CD4-positive, alpha-beta T cell (primary cell): ENCODE data around the gene MIS12. TPM values are rescaled to one million over a fixed set of nuclear protein-coding genes. Genes with fewer than 3 reads are reported as not detected.

ENCODE experiments used
- ATAC-seq: fragments of 200-7000 bp; cut with Tn5 transposase; one replicate; pipeline ENCODE4 v1.10.0; 2022; ENCODE audit warnings: mild to moderate bottlenecking; ENCODE audit not compliant: poor library complexity
- CTCF ChIA-PET: fragments of 350-600 bp; sonication (Branson Sonifier 250); formaldehyde crosslinking; loops from one replicate; lab custom pipeline; 2021; ENCODE audit warnings: antibody characterized with exemption, inconsistent platforms; lab: Charles Lee
- POLR2A ChIA-PET: fragments of 350-600 bp; sonication (Branson Sonifier 250); formaldehyde crosslinking; loops from one replicate; lab custom pipeline; 2021; ENCODE audit warnings: antibody characterized with exemption, inconsistent platforms; lab: Charles Lee
- DNase-seq, 14 experiments: peaks; one replicate each; pipeline ENCODE4 v3.0.0-alpha.2; 2013 to 2020; ENCODE audit warnings: mixed read lengths in 2 of 14
- H3K27ac ChIP-seq, 2 donors: one replicate each; pipeline versions ENCODE4 v1.5.1 to v1.7.0; 2013; ENCODE audit warnings: low read length in 2 of 2, low read depth in 1 of 2, mild to moderate bottlenecking in 1 of 2
- H3K27me3 ChIP-seq, 2 experiments: 1 replicate in 1 of 2; 2 replicates in 1 of 2; pipeline versions ENCODE4 v1.6.1 to v1.7.0; 2013; ENCODE audit warnings: low read length in 2 of 2, control low read depth in 1 of 2, mild to moderate bottlenecking in 1 of 2, moderate library complexity in 1 of 2; ENCODE audit not compliant: insufficient read depth in 2 of 2, control insufficient read depth in 1 of 2
- H3K36me3 ChIP-seq: one replicate; pipeline ENCODE4 v1.6.1; 2013; ENCODE audit warnings: low read length, control low read depth; ENCODE audit not compliant: insufficient read depth
- H3K4me1 ChIP-seq: one replicate; pipeline ENCODE4 v1.6.1; 2013; ENCODE audit warnings: low read length, control low read depth; ENCODE audit not compliant: insufficient read depth
- H3K4me3 ChIP-seq: one replicate; pipeline ENCODE4 v1.5.1; 2013; ENCODE audit warnings: mild to moderate bottlenecking, low read length, moderate library complexity
- H3K9me3 ChIP-seq, 2 experiments: 1 replicate in 1 of 2; 2 replicates in 1 of 2; pipeline versions ENCODE4 v1.6.1 to v1.7.0; 2013; ENCODE audit warnings: low read length in 2 of 2, mild to moderate bottlenecking in 2 of 2, control low read depth in 1 of 2, moderate library complexity in 1 of 2; ENCODE audit not compliant: control insufficient read depth in 1 of 2, insufficient read depth in 1 of 2
- H3K27ac Mint-ChIP-seq: one replicate; pipeline ENCODE4 v1.8.0; 2020; ENCODE audit warnings: mixed read lengths
- H3K27me3 Mint-ChIP-seq: one replicate; pipeline ENCODE4 v1.8.0; 2021; ENCODE audit warnings: mixed read lengths
- H3K36me3 Mint-ChIP-seq: one replicate; pipeline ENCODE4 v1.8.0; 2021; ENCODE audit warnings: low read depth, mixed read lengths
- H3K4me1 Mint-ChIP-seq: one replicate; pipeline ENCODE4 v1.8.0; 2021; ENCODE audit warnings: low read depth, mixed read lengths
- H3K4me3 Mint-ChIP-seq: one replicate; pipeline ENCODE4 v1.8.0; 2020; ENCODE audit warnings: mild to moderate bottlenecking, mixed read lengths
- H3K9me3 Mint-ChIP-seq: one replicate; pipeline ENCODE4 v1.8.0; 2020; ENCODE audit warnings: mixed read lengths
- CTCF ChIP-seq: fragments of 200-600 bp; IDR thresholded peaks from one replicate; pipeline ENCODE4 v1.8.0; 2022; ENCODE audit warnings: antibody characterized with exemption, mild to moderate bottlenecking
- intact Hi-C, 2 experiments: fragments of 100-400 bp; cut with DNase I in 1 of 2; cut with micrococcal nuclease in 1 of 2; formaldehyde crosslinking; loops; one replicate each; pipeline versions ENCODE4 v1.15.1 to v1.9.0; 2023 to 2025; cut with DNase I, micrococcal nuclease
- total RNA-seq, 174 experiments: library from RNA in 2 of 174; stranded (reverse) in 2 of 174; gene quantifications; one replicate each; pipeline ENCODE4 v1.2.3 and lab custom pipeline; 2021 to 2026

Gene MIS12
- total RNA-seq, 2 experiments from 2014 or later, result 19.2 to 20.3 TPM

GRCh38 chr17:5536866-5537650, 50.7 kb downstream of the MIS12 start:
- Mint-ChIP-seq H3K4me3 (no peak overlapping the region), H3K27ac (peak overlapping the region; percentile 24), H3K4me1 (no peaks in the 10 kb centered on the region), H3K36me3 (peaks cover 96% of the 10 kb centered on the region), H3K9me3 (no peaks in the 10 kb centered on the region), H3K27me3 (no peaks in the 10 kb centered on the region)
- H3K27ac ChIP-seq, result no peak overlapping the region
- TF ChIP-seq CTCF, result no peak
- no peak overlapping the region for H3K4me3 ChIP-seq
- ATAC-seq (no peak), DNase-seq (no peak)
- intact Hi-C loops, result no loop called here
- CTCF ChIA-PET, result no interaction called here
- H3K36me3 ChIP-seq, result peaks cover 92% of the 10 kb centered on the region
- no peaks in the 10 kb centered on the region for H3K9me3 ChIP-seq
- H3K4me1 ChIP-seq, result no peaks in the 10 kb centered on the region
- POLR2A ChIA-PET, result no interaction called here
- H3K27me3 ChIP-seq, result no peaks in the 10 kb centered on the region

GRCh38 chr17:5539286-5539685, 52.9 kb downstream of the MIS12 start:
- H3K36me3 ChIP-seq, result peaks cover 90% of the 10 kb centered on the region
- Mint-ChIP-seq H3K4me1 (no peaks in the 10 kb centered on the region), H3K36me3 (peaks cover 96% of the 10 kb centered on the region), H3K4me3 (no peak overlapping the region), H3K27ac (no peak overlapping the region), H3K27me3 (no peaks in the 10 kb centered on the region), H3K9me3 (no peaks in the 10 kb centered on the region)
- DNase-seq, result no peak
- ChIA-PET CTCF (no interaction called here), POLR2A (no interaction called here)
- H3K4me3 ChIP-seq, result no peak overlapping the region
- no peak for TF ChIP-seq CTCF
- no peaks in the 10 kb centered on the region for H3K27me3 ChIP-seq
- ATAC-seq, result no peak
- intact Hi-C loops, result no loop called here
- no peaks in the 10 kb centered on the region for H3K4me1 ChIP-seq
- H3K27ac ChIP-seq, result no peak overlapping the region
- no peaks in the 10 kb centered on the region for H3K9me3 ChIP-seq

- H3K27ac ChIP-seq, result no peak overlapping the region
- Mint-ChIP-seq H3K4me1 (no peaks in the 10 kb centered on the region), H3K4me3 (no peak overlapping the region), H3K36me3 (peaks cover 96% of the 10 kb centered on the region), H3K9me3 (no peaks in the 10 kb centered on the region), H3K27ac (no peak overlapping the region), H3K27me3 (no peaks in the 10 kb centered on the region)
- peaks cover 92% of the 10 kb centered on the region for H3K36me3 ChIP-seq
- H3K27me3 ChIP-seq, result no peaks in the 10 kb centered on the region
- no peak for ATAC-seq
- H3K9me3 ChIP-seq, result no peaks in the 10 kb centered on the region
- TF ChIP-seq CTCF, result no peak
- CTCF ChIA-PET, result no interaction called here
- H3K4me1 ChIP-seq, result no peaks in the 10 kb centered on the region
- H3K4me3 ChIP-seq, result no peak overlapping the region
- POLR2A ChIA-PET, result no interaction called here
- no peak for DNase-seq
- intact Hi-C loops, result no loop called here
These were observed 54.0 kb downstream of the MIS12 start for GRCh38 chr17:5540321-5540720.

Other genes starting within 250 kb of the MIS12 start
- 10 to 100 TPM; 27.4 to 31.8 TPM for gene RABEP1, start 204.3 kb upstream of the MIS12 start, total RNA-seq
- 100 to 1,000 TPM; 129 to 142 TPM for gene NUP88, start 66.9 kb upstream of the MIS12 start, total RNA-seq
- 10 to 100 TPM; 68.7 to 77.5 TPM for gene RPAIN, start 66.4 kb upstream of the MIS12 start, total RNA-seq
- 10 to 100 TPM; 59.9 to 62.9 TPM for gene C1QBP, start 47.4 kb upstream of the MIS12 start, total RNA-seq
- gene DHX33, start 17.6 kb upstream of the MIS12 start, total RNA-seq, result 1 to 10 TPM; 2.5 to 2.9 TPM
- gene DERL2, start 388 bp upstream of the MIS12 start, total RNA-seq, result 10 to 100 TPM; 88.3 to 98.7 TPM
- gene NLRP1, start 97.9 kb downstream of the MIS12 start, total RNA-seq, result 100 to 1,000 TPM; 254 to 258 TPM